KOPT-K1 (cell line): ENCODE measurements around the gene SMIM10L2A.
"Not testable (repeated sequence)": the region's sequence is repeated elsewhere in the genome, so short reads cannot be mapped to it uniquely, and the experiment has no call there.

ENCODE experiments used
- H3K27ac ChIP-seq: fragments of 200-600 bp; sonication (generic); 2 replicates; pipeline ENCODE4 v1.5.1; 2016; ENCODE audit warnings: antibody characterized with exemption, mild to moderate bottlenecking, low read depth, low read length; ENCODE audit not compliant: poor library complexity, severe bottlenecking
- H3K36me3 ChIP-seq: fragments of 200-600 bp; sonication (generic); 2 replicates; pipeline ENCODE4 v1.5.1; 2017; ENCODE audit warnings: antibody characterized with exemption, mild to moderate bottlenecking, low read length, moderate library complexity; ENCODE audit not compliant: insufficient read depth
- H3K9me3 ChIP-seq: fragments of 200-600 bp; sonication (generic); 2 replicates; pipeline ENCODE4 v1.5.1; 2017; ENCODE audit warnings: antibody characterized with exemption, low read length, mild to moderate bottlenecking; ENCODE audit not compliant: insufficient read depth, poor library complexity, severe bottlenecking

SMIM10L2A gene

GRCh38 chrX:135433531-135434257 lies 11.9 kb downstream of the SMIM10L2A start:
- H3K9me3 ChIP-seq: no peaks in the 10 kb centered on the region
- no peaks in the 10 kb centered on the region for H3K36me3 ChIP-seq
- no peak overlapping the region for H3K27ac ChIP-seq

GRCh38 chrX:135434258-135435138 lies 12.8 kb downstream of the SMIM10L2A start:
- Histone ChIP-seq H3K9me3 (no peaks in the 10 kb centered on the region), H3K27ac (no peak overlapping the region), H3K36me3 (no peaks in the 10 kb centered on the region)

- Histone ChIP-seq H3K36me3 (no peaks in the 10 kb centered on the region), H3K27ac (no peak overlapping the region), H3K9me3 (no peaks in the 10 kb centered on the region)
Observed at GRCh38 chrX:135435139-135435922, 13.6 kb downstream of the SMIM10L2A start.

- Histone ChIP-seq H3K9me3 (no peaks in the 10 kb centered on the region), H3K27ac (no peak overlapping the region), H3K36me3 (no peaks in the 10 kb centered on the region)
Observed at GRCh38 chrX:135435933-135436332, 14.2 kb downstream of the SMIM10L2A start.

- Histone ChIP-seq H3K9me3 (no peaks in the 10 kb centered on the region), H3K27ac (no peak overlapping the region), H3K36me3 (no peaks in the 10 kb centered on the region)
Observed at GRCh38 chrX:135436456-135436855, 14.7 kb downstream of the SMIM10L2A start.

- Histone ChIP-seq H3K36me3 (no peaks in the 10 kb centered on the region), H3K27ac (no peak overlapping the region), H3K9me3 (no peaks in the 10 kb centered on the region)
Observed at GRCh38 chrX:135436966-135437866, 15.5 kb downstream of the SMIM10L2A start.

- no peak overlapping the region for H3K27ac ChIP-seq
- H3K9me3 ChIP-seq: no peaks in the 10 kb centered on the region
- H3K36me3 ChIP-seq: no peaks in the 10 kb centered on the region
Observed at GRCh38 chrX:135437867-135438733, 16.4 kb downstream of the SMIM10L2A start.

- Histone ChIP-seq H3K27ac (no peak overlapping the region), H3K36me3 (no peaks in the 10 kb centered on the region), H3K9me3 (no peaks in the 10 kb centered on the region)
Observed at GRCh38 chrX:135438734-135439043, 16.9 kb downstream of the SMIM10L2A start.

- H3K27ac ChIP-seq: no peak overlapping the region
- no peaks in the 10 kb centered on the region for H3K9me3 ChIP-seq
- no peaks in the 10 kb centered on the region for H3K36me3 ChIP-seq
Observed at GRCh38 chrX:135449637-135450550, 28.1 kb downstream of the SMIM10L2A start.

- Histone ChIP-seq H3K36me3 (no peaks in the 10 kb centered on the region), H3K27ac (no peak overlapping the region), H3K9me3 (no peaks in the 10 kb centered on the region)
Observed at GRCh38 chrX:135453381-135453780, 31.6 kb downstream of the SMIM10L2A start.

GRCh38 chrX:135454816-135455215 lies 33.1 kb downstream of the SMIM10L2A start:
- no peaks in the 10 kb centered on the region for H3K9me3 ChIP-seq
- no peak overlapping the region for H3K27ac ChIP-seq
- no peaks in the 10 kb centered on the region for H3K36me3 ChIP-seq

GRCh38 chrX:135461756-135462155 lies 40.0 kb downstream of the SMIM10L2A start:
- H3K27ac ChIP-seq, H3K36me3 ChIP-seq, H3K9me3 ChIP-seq: not testable (repeated sequence)

GRCh38 chrX:135463937-135464336 lies 42.2 kb downstream of the SMIM10L2A start:
- no peaks in the 10 kb centered on the region for H3K9me3 ChIP-seq
- no peaks in the 10 kb centered on the region for H3K36me3 ChIP-seq
- H3K27ac ChIP-seq: no peak overlapping the region
